ENCODE results near the gene GPR33.

GRCh38 chr14:31457665-31458659 lies 29.9 kb downstream of the GPR33 start:
- TF ChIP-seq MXI1 (IDR thresholded peaks at IDR 0.05; ENCODE audit: low read depth, low read length) (no peak), CTCF (IDR thresholded peaks at IDR 0.05) (no peak), TCF12 (IDR thresholded peaks at IDR 0.05) (no peak), YY1 (IDR thresholded peaks at IDR 0.05; ENCODE audit: low read depth) (no peak), RAD21 (IDR thresholded peaks at IDR 0.05; ENCODE audit: low read length) (no peak), EP300 (IDR thresholded peaks at IDR 0.05; ENCODE audit: borderline replicate concordance in 1 of 2, low read depth in 1 of 2, low read length in 1 of 2) (no peak), TEAD4 (IDR thresholded peaks at IDR 0.05; ENCODE audit: borderline replicate concordance, insufficient read depth) (no peak), FOXM1 (IDR thresholded peaks at IDR 0.05; ENCODE audit: low read depth) (no peak), RCOR1 (IDR thresholded peaks at IDR 0.05; ENCODE audit: low read length) (no peak), FOXJ3 (CRISPR knock-in tag; IDR thresholded peaks at IDR 0.05) (no peak), TAF1 (IDR thresholded peaks at IDR 0.05; ENCODE audit: borderline replicate concordance, low read depth, low read length) (no peak)
- TF ChIP-seq, protein P1, sequence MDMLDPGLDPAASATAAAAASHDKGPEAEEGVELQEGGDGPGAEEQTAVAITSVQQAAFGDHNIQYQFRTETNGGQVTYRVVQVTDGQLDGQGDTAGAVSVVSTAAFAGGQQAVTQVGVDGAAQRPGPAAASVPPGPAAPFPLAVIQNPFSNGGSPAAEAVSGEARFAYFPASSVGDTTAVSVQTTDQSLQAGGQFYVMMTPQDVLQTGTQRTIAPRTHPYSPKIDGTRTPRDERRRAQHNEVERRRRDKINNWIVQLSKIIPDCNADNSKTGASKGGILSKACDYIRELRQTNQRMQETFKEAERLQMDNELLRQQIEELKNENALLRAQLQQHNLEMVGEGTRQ (IDR thresholded peaks at IDR 0.05; ENCODE audit: borderline replicate concordance, low read depth, low read length): no peak
